Measurements from ENCODE around the gene CCDC50.

DNA sequence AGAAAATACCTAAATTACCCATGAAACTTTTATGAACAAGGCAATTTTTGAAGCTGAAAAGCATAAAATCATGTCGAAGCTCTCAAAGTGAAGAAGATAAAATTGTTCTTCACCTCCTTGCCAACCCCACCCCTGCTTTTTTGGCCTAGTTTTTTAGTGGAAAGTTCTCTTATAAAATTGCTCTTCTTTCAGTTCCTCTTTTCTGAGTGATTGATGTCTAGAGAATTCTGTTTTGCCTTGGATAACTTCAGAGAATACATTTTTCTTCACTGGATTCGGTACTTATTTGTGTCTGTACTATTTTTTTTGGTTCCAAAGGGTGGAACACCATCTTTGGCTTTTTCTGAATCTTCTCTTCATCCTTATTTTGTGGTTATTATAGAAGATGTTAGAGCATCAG, 106.8 kb downstream of the CCDC50 start:
- TF ChIP-seq, protein P1, sequence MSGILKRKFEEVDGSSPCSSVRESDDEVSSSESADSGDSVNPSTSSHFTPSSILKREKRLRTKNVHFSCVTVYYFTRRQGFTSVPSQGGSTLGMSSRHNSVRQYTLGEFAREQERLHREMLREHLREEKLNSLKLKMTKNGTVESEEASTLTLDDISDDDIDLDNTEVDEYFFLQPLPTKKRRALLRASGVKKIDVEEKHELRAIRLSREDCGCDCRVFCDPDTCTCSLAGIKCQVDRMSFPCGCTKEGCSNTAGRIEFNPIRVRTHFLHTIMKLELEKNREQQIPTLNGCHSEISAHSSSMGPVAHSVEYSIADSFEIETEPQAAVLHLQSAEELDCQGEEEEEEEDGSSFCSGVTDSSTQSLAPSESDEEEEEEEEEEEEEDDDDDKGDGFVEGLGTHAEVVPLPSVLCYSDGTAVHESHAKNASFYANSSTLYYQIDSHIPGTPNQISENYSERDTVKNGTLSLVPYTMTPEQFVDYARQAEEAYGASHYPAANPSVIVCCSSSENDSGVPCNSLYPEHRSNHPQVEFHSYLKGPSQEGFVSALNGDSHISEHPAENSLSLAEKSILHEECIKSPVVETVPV (CRISPR knock-in tag; IDR thresholded peaks at IDR 0.05), result no peak
- TF ChIP-seq ZNF565 (CRISPR knock-in tag; conservative IDR thresholded peaks at IDR 0.05; ENCODE audit: low read depth), result no peak
- TF ChIP-seq, protein P2, sequence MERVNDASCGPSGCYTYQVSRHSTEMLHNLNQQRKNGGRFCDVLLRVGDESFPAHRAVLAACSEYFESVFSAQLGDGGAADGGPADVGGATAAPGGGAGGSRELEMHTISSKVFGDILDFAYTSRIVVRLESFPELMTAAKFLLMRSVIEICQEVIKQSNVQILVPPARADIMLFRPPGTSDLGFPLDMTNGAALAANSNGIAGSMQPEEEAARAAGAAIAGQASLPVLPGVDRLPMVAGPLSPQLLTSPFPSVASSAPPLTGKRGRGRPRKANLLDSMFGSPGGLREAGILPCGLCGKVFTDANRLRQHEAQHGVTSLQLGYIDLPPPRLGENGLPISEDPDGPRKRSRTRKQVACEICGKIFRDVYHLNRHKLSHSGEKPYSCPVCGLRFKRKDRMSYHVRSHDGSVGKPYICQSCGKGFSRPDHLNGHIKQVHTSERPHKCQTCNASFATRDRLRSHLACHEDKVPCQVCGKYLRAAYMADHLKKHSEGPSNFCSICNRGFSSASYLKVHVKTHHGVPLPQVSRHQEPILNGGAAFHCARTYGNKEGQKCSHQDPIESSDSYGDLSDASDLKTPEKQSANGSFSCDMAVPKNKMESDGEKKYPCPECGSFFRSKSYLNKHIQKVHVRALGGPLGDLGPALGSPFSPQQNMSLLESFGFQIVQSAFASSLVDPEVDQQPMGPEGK (CRISPR knock-in tag; IDR thresholded peaks at IDR 0.05; ENCODE audit: borderline replicate concordance), result no peak
- no peak for TF ChIP-seq GLIS3 (CRISPR knock-in tag; IDR thresholded peaks at IDR 0.05)
- TF ChIP-seq TCF4 (CRISPR knock-in tag; IDR thresholded peaks at IDR 0.05; ENCODE audit: borderline replicate concordance), result no peak
- TF ChIP-seq BACH2 (CRISPR knock-in tag; IDR thresholded peaks at IDR 0.05; ENCODE audit: borderline replicate concordance), result no peak
- TF ChIP-seq ZFP3 (CRISPR knock-in tag; IDR thresholded peaks at IDR 0.05), result no peak
- TF ChIP-seq ARNTL (CRISPR knock-in tag; IDR thresholded peaks at IDR 0.05; ENCODE audit: borderline replicate concordance, low read depth), result no peak
- TF ChIP-seq ISL1 (CRISPR knock-in tag; IDR thresholded peaks at IDR 0.05), result no peak
- no peak for TF ChIP-seq ZC3H10 (CRISPR knock-in tag; IDR thresholded peaks at IDR 0.05)
- no peak for TF ChIP-seq PPARA (CRISPR knock-in tag; IDR thresholded peaks at IDR 0.05; ENCODE audit: borderline replicate concordance)

Measured in SK-N-SH treated with all-trans-retinoic acid at 6 μM for 48 hours (cell line).